ENCODE data around the gene GNG12.

DNA sequence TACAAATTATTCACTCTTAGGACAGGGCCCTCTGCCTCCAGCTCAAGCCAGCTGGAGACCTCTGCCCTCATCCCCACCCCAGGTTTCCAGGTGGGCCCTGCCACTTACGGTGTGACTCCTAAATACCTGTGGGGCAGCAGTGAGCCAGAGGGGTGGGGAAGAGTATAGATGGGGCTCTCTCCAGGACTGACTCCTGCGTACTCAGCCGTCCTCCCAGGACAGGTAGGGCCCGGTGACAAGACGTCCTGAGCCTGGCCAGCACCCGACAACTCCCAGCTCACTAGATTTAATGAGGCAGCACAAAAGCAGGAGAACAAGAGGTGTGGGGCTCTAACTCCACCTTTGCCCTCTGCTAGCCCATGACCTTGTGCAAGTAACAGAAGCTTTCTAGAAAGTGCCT, 16.8 kb downstream of the GNG12 start:
- TF ChIP-seq CTCF (IDR thresholded peaks at IDR 0.05) (no peak), EZH2 (IDR thresholded peaks at IDR 0.05; ENCODE audit: borderline replicate concordance, insufficient read depth, low read depth, low read length, poor library complexity, severe bottlenecking) (no peak)
